Activated CD4-positive, alpha-beta T cell treated with anti-CD3 and anti-CD28 coated beads for 24 hours (primary cell): Measurements from ENCODE around the gene TICRR.

ENCODE experiments used
- DNase-seq, 2 donors: peaks; one replicate each; pipeline ENCODE4 v3.0.0-alpha.2; 2020; ENCODE audit warnings: low read depth in 2 of 2

The TICRR gene

DNA sequence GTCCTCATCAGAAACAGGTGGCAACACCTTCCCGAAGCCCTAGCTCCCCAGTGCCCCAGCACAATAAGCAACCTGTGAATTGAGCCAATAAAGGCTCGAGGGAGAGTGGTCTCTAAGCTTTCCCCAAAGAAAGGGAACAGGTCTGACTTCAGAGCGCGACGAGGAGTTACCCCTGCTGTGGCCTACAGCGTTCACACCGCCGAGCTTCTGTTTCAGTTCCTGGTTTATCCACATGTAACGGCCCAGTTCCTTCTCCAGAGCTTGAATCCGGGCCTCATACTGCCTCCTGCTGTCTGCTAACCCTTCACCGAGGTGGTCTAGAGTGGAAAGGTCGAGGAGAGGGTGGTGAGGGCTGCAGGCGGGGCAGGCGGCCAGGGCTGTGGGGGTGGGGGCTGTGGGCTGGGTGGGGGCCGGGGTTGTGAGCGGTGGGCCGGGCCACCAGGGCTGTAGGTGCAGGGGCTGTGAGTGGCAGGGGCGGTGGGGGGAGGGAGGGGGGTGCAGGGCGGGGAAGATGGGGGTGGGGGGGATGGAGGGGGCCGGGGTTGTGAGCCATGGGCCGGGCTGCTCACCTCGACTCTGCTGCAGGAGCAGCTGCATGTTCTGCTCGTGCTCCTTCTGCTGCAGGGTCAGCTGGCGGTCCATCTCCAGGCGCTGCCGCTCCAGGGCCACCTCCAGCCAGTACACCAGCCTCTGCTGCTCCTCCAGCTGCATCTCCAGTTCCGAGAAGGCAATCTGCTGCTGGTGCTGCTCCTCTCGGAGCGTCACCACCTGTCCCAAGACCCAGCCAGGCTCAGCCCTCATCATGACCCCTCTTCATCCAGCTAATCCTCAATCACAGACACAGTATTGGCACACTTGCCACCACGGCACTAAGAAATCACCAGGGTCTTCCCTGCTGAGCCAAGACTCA, 53.8 kb downstream of the TICRR start:
- DNase-seq: no peak

DNA sequence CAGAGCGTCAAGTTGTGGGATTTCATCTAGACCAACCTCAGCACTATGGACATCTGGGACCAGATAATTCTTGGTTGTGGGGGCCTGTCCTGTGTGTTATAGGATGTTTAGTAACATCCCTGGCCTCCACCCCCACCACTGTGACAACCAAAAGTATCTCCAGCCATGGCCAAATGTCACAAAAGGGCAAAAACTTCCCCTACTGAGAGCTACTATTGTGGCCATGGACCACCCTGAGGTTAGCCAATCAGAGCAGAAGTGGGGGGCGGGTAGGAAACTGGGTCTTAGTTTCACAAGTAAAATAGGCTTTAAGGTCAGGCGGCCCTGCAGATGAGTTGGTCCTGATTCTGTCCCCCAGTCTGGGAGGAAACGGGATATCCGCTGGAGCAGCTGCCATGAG, 54.6 kb downstream of the TICRR start:
- DNase-seq: no peak

DNA sequence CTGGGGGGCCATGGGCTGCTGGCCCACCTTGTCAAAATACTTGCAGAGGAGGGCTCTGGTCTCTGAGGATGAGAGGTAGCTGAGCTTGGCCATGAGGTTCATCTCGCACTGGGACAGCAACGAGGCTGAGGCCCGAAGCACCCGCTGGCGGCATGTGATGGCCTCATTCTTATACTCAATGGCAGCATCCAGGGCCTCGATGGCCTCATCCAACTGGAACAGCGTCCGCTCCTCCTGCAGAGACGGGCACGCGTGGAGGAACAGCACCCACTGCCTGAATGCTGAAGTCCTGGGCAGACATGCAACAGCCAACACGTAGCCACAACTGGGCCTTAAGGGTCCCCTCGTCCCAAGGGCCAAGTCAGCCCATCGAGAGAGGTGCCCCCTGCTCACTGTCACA, 55.0 kb downstream of the TICRR start:
- DNase-seq: no peak

DNA sequence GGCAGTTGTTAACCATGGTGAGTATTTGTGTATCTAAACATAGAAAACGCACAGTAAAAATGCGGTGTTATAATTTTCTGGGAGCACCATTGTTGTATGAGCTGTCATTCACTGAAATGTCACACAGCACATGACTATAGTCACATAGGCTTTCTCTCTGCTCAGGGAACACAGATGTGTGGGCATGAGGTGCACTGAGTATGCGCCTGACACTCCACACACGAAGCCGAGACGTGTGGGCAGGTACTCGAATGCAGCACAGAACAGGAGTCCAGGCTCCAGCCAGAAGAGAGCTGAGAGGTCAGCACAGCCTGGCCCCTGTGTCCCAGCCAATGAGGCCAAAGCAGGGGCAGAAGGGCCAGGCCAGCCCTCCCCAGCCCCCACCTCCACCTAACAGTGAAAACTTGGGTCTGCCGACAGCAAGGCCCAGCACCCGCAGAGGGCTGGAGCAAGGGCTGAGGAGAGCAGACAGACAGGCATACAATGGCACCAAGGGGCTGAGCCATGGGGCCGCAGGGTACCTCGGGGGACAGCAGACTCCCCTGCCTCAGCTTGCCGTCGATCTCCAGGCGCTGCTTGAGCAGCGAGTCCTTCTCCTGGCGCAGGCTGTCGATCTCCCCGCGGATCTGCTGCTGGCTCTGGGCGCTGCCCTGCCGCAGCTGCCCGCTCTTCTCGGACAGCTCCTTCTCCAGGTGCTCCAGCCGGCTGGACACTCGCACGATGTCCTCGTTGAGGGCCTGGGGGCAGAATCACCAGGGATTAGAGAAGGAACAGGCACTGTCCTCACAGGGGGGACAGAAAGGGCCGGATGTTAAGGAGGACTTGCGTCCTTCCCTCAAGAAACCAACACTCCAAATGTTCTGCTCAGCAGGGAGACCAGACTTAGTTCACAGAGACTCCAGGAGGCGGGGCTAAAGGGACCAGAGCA, 56.0 kb downstream of the TICRR start:
- no peak for DNase-seq

DNA sequence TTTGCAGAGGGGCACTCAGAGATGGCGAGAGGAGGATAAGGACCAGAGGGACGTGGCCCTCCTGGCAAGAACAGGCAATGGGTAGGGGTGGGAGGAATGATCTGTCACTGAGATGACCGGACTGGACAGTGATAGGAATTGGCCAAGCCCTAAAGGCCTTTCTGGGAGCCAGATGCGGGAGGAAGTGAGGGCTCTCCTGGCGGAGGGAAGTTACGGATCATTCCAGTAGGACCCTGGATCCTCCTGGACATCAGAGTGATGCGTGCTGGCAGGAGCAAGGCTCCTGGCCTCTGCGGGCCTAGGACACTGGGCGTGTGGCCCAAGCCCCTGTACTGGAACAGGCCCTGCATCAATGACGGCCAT, 56.6 kb downstream of the TICRR start:
- no peak for DNase-seq

DNA sequence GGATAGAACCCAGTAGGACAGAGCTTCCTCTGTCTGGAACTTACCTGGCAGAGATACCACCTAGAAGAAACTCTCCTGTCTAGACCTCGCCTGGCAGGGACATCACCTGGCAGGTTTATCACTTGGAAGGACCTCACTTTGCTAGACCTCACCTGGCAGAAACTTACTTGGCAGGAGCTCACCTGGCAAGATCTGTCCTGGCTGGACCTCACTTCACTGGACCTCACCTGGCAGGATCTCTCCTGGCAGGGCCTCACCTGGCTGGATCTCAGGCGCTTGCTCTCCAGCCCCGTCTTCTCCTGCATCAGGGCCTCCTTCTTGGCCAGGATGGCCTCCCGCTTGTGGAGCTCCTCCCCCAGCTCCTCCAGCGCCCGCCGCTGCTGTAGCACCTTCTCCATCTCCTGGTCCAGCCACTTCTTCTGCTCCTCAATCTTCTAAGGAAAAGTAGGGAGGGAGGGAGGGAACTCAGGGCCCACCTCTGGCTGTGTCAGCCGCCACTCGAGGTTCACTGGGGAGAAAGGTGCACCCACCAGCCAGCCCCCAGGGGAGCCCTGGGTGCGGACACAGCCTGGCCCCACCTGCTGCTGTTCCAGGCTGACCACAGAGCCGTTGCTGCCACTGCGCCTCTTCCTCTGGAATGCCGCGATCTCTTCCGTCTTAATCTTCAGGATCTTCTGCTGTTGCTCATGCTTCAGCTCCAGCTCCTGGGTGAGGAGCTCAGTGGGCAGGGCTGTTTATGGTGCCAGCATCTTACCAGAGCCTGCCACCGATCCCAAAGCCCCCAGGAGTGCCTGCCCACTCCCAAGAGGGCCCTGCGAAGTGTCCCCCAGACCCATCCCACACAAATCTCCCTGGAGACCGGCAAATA, 57.5 kb downstream of the TICRR start:
- no peak for DNase-seq

DNA sequence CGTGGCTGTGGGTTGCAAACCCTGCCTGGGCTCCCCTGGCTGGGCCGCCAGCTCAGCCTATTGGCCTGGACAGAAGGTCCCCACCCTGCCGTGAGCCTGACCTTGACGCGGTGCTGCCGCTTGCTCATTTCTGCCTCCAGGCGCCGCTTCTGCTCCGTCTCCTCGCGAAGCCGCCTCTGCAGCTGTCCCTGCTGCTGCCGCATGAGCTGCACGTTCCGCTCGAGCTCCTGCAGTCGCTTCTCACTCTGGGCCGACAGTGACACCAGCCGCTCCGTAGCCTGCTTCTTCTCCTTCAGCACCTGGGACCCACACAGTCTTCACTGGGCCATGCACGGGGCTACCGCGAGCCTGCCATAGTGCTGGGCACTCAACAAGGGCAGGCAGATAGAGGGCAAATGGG, 58.3 kb downstream of the TICRR start:
- no peak for DNase-seq

DNA sequence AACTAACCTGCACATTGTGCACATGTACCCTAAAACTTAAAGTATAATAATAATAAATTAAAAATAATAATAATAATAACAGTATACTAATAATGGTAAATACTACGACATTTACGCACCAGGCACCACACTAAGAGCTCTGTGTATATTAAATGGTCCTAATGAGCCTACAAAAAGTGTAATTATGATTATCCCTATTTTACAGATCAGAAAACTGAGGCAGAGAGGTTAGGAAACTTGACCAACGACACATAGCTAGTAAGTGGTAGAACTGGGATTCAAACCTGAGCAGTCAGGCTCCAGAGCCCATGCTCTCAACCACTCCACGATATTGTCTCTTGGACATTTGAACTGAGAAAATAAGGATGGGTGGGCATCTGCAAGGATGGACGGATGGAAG, 65.0 kb downstream of the TICRR start:
- DNase-seq: no peak

DNA sequence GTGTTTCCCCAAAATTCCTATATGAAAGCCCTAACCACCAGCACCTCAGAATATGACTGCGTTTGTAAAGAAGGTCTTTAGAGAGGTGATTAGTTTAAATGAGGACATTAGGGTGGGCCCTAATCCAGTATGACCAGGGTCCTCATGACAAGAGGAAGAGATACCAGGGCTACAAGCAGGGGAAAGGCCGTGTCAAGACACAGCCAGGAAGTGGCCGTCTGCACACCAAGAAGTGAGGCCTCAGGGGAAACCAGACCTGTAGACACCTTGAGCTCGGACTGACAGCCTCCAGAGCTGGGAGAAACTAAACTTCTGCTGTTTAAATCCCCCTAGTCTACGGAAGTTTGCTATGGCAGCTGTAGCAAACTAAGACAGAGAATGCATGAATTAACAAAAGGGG, 65.8 kb downstream of the TICRR start:
- DNase-seq: no peak

DNA sequence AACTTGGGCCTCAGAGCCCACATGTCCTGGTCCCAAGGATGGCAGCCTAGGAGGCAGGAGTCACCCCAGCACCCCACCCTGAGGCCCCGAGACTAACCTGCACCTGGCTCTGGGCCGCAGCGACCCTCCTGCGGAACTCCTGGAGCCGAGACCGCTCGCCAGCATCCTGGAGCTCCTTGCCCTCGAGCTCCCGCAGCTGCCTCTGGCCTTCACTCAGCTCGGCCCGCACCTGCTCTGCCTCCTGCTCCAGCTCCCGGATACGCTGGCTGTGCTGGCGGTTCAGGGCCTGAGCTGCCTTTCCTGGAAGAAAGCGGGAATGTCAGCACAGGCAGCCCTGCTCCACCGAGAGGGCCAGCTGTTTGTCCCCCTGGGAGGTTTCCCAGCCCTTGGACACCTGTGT, 66.8 kb downstream of the TICRR start:
- DNase-seq: no peak

DNA sequence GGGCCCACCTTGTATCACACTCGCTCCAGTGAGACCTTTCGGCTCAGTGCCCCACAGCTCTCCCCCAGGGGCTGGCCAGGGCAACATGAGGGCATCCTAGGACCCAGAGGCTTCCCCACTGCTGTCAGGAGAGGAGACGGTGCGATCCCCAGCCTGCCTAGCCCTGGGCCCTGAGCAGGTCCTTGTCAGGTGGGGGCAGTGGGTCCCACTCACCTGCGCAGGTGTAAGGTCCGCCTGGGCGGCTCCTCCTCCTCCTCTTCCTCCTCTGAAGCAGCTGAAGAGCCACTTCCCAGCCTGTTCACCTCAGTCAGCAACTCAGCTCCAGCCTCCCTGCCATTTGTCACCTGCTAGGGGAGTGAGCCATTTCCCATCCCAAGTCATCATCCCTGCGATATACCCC, 70.4 kb downstream of the TICRR start:
- no peak for DNase-seq

DNA sequence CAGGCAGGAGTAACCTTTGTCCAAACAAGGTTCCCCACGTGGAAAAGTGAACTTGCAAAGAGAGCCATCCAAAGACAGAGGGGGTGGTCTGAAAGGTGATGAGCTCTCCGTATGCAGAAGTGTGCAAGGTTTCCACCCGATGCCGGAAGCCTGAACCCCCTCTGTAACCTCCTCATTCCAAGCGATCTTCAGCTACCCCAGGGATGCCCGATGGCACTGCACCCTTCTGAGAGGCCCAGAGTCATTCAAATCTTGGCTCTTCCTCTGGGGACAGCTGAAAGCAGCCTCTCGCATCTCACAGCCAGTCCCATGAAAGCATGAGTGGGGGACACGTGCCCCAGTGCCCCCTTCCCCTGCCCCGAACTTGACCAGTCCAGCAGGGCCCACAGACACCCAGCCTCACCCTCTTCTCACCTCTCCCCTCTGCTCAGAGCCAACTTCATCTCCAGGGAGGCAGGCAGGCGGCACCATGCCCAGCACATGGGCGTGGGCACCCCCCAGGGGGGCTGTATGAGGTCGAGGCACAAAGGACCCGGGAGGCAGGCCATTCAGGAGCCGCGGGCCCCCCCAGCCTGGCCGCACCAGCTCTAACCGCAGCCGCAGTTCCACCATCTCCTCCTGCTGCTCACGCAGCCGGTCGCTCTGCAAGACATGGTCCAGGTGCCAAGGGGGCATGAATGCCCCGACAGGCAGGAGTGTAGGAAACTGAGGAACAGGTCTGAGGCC, 71.3 kb downstream of the TICRR start:
- no peak for DNase-seq

DNA sequence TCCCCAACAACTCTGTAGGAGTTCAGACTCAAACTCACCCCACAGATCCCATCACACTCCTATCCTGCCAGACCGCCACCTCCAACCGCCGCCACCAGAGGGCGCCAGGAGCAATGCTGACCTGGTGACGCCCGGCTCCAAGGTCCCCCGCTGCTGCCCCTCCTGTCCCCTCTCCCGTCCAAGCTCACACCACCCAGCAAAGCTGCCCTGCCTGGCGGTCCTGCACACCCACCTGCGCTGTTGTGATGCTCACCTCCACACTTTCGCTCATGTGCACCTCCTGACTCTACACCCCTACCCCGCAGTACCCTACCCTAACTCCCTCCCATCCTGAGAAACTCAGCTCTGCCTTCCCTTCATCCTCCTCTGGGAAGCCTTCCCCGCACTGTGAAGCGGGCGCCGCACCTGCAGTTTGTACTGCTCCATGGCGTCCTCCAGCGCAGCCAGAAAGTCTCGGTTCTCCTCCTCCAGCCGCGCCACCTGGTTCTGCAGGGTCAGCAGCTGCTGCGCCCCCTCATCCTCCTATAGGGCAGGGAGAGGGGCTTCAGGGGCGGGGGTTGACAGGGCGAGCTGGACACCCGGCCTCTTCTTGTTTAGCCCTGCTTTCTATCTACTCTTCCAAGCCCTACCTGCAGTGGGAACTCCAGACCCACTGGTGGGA, 72.1 kb downstream of the TICRR start:
- DNase-seq: peak; percentile 51 to 70

DNA sequence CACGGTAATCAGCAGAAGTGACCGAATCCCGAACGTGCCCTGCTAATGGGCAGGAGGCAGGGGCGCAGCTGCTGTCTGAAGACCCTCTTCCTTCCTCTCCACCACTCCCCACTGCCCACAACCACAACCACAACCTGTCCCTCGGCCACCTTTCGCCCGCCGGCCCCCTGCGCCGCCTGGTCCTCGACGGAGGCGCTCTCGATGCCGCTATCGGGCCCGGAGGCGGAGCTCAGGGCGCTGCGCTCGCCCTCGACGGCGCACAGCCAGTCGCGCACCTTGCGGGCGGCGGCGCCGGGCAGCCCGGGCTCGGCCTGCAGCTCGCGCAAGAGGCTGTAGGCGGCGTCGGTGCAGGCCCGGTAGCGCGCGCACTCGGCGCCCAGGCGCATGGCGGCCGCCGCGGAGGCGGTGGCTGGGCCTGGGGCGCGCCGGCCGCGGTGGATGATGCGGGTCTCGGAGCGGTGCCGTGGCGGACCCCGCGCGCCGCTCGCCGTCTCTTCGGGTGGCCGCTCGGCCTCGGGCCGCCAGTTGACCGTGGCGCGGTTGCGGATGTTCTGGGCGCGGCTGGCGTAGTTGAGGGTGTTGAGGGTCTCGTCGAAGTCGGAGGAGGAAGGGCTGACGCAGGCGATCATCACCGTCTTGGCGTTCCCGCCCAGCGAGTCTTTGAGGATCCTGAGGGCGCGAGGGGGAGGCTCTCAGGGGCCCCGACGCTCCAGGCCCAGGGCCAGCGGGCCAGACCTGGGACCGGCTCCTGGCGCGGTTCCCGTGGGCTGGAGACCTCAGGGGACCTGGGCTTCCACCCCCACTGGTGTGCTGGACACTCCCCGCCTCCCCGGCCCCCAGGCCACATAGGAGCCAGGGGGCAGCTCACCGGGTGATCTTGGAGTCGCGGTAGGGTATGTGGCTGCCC, 73.1 kb downstream of the TICRR start:
- DNase-seq: no peak

DNA sequence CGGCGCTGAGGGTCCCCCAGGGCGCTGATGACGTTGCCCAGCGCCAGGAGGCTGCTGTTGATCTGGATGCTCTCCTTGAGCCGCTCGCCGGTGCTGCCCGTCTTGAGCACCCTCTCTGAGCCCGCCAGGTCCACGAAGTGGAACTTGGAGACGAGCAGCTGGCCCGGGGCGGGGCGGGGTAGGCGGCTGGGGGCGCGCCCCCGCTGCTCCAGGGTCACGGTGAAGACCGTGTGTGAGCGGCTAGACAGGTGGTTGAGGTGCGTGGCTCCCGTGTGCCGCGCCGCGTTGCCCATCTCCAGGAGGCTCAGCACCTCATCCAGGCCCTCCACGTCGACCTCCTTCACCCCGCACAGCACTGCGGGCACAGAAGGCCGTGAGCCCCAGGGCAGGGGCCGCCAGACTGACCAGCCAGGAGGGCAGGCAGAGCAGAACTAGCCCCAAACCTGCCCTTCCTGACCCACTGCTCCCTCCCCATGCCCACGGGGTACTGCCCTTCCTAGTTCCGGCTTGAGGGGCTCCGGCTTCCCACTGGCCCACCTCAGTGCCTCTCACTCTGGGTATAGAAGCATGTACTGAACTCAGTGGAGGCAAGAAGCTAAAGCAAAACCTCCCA, 73.8 kb downstream of the TICRR start:
- no peak for DNase-seq

DNA sequence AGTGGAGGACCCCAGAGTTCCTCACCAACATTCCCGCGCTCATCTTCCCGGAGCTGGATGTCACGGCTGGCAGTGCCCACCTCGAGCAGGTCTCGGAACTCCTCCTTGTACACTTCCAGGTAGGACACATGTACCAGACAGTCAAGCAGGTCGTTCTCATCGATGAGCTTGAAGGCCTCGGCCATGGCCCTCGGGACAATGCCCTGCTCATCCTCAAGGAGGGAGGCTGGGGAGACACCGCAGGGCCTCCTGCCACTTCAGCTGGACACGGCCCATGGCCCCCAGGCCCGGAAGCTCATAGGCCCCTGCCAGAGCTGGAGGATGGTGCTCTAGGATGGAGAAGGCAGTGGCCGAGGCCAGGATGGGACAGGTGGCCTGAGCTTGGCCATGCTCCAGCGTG, 74.4 kb downstream of the TICRR start:
- DNase-seq: no peak

DNA sequence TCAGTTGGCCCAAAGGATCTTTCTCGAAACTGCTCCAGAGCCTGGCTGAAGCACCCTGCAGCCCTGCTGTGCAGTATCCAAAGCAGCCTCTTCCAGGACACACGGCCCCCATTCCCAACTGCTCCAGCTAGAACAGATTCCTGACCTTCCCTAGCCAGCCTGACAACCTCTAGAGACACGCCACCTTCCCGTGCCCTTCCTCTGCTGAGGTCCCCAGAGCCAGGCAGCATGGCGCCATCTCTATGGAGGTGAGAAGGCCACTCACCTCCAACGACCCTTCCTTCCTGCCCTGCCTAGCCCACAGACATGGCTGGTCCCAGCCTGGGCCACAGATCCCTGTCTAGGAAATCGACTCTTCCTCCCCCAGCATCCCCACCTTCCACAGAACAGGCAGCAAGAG, 76.9 kb downstream of the TICRR start:
- DNase-seq: no peak

DNA sequence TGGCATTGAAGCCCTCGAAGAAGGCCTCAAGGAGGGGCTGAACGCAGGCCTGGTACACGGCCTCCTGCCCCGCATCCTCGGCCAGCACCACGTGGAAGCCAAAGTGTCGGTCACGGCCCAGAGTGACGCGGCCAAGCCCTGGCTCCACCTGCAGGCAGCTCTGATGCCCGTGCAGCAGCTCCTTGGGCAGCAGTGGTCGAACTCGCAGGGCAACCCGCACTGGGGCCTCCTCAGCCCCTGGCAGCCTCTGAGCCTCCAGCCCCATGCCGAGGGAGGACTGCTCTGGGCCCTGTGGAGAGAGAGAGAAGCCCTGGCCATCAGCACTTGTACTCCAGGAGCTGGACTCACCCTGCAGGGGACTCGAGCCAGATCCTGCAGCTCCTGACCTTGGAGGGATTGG, 77.4 kb downstream of the TICRR start:
- DNase-seq: no peak

DNA sequence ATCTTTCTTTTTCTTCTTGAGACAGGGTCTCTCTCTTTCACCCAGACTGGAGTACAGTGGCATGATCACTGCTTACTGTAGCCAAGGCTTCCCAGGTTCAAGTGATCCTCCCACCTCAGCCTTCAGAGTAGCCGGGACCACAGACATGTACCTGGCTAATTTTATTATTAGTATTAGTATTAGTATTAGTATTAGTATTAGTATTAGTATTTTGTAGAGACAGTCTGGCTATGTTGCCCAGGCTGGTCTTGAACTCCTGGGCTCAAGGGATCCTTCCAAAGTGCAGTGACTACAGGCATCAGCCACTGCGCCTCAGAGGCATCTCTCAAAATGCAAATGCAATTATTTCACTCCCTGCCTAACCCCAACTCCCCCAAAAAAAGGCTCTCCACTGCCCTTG, 78.3 kb downstream of the TICRR start:
- DNase-seq: no peak
